ENCODE results near the gene STOML1.

Gene STOML1

GRCh38 chr15:73957276-73957675 is 34.8 kb downstream of the STOML1 start:
- TF ChIP-seq, protein P1, sequence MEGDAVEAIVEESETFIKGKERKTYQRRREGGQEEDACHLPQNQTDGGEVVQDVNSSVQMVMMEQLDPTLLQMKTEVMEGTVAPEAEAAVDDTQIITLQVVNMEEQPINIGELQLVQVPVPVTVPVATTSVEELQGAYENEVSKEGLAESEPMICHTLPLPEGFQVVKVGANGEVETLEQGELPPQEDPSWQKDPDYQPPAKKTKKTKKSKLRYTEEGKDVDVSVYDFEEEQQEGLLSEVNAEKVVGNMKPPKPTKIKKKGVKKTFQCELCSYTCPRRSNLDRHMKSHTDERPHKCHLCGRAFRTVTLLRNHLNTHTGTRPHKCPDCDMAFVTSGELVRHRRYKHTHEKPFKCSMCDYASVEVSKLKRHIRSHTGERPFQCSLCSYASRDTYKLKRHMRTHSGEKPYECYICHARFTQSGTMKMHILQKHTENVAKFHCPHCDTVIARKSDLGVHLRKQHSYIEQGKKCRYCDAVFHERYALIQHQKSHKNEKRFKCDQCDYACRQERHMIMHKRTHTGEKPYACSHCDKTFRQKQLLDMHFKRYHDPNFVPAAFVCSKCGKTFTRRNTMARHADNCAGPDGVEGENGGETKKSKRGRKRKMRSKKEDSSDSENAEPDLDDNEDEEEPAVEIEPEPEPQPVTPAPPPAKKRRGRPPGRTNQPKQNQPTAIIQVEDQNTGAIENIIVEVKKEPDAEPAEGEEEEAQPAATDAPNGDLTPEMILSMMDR (IDR thresholded peaks at IDR 0.05) = no peak
- DNase-seq = no peak
- Mint-ChIP-seq H3K4me3 (no peak overlapping the region), H3K9me3 (no peaks in the 10 kb centered on the region), H3K4me1 (peaks cover 20% of the 10 kb centered on the region), H3K27ac (no peak overlapping the region), H3K27me3 (ENCODE audit: low read depth, poor library complexity) (peaks cover 2% of the 10 kb centered on the region), H3K36me3 (ENCODE audit: low read depth) (no peaks in the 10 kb centered on the region)

- peaks cover 2% of the 10 kb centered on the region for H3K27me3 Mint-ChIP-seq (ENCODE audit: low read depth, poor library complexity)
- no peaks in the 10 kb centered on the region for H3K9me3 Mint-ChIP-seq
- TF ChIP-seq, protein P1 (IDR thresholded peaks at IDR 0.05) = no peak
- no peak overlapping the region for H3K4me3 Mint-ChIP-seq
- no peak overlapping the region for H3K27ac Mint-ChIP-seq
- H3K4me1 Mint-ChIP-seq = peaks cover 25% of the 10 kb centered on the region
- DNase-seq = no peak
- no peaks in the 10 kb centered on the region for H3K36me3 Mint-ChIP-seq (ENCODE audit: low read depth)
Observed at GRCh38 chr15:73956743-73957135, 35.4 kb downstream of the STOML1 start.

DNA sequence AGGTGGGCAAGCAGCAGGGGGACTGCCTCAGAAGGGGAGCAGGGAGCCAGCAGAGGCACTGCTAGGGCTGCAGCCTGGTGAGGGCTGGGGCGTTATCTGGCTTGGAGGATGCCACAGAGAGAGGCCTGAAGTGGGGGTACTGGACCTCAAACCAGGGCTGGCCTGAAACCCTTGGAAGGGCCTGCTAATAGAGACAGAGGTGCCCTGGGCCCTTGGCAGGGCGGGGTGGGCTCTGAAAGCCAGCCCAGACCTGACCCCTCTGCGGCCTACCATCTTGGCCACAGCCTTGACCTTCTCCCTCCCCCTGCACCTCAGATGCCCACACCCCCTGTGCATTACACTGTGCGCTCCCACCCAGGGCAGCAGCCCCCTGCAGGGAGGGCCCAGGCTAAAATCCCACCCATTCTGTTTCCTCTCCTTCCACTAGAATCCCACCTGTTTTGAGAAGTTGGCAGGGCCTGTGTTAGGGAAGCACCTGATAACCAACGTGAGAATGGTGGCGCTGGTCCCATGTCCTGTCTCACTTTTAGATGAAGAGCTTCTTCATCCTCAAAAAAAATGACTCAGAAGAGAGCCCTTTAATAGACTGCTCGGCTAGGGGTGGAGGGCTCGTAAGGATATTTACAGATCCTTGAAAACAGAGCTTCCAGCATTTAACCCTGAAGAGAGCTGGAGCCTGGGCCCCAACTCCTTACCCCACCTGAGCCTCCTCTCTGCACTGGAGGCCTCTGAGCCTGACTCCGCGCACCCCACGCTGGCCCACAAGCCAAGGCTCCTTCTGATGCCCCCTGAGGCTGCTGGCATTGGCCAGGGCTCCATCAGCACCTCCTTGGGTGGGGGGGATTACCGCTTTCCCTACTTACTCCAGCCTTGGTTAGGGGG is 36.0 kb downstream of the STOML1 start:
- TF ChIP-seq, protein P1 (IDR thresholded peaks at IDR 0.05) = no peak
- H3K27ac Mint-ChIP-seq = no peak overlapping the region
- H3K27me3 Mint-ChIP-seq (ENCODE audit: low read depth, poor library complexity) = peaks cover 2% of the 10 kb centered on the region
- H3K4me1 Mint-ChIP-seq = peaks cover 31% of the 10 kb centered on the region
- H3K4me3 Mint-ChIP-seq = no peak overlapping the region
- H3K9me3 Mint-ChIP-seq = no peaks in the 10 kb centered on the region
- no peak for DNase-seq
- H3K36me3 Mint-ChIP-seq (ENCODE audit: low read depth) = peaks cover 4% of the 10 kb centered on the region

GRCh38 chr15:73955326-73955725 is 36.8 kb downstream of the STOML1 start:
- no peak for DNase-seq
- peaks cover 39% of the 10 kb centered on the region for H3K4me1 Mint-ChIP-seq
- TF ChIP-seq, protein P1 (IDR thresholded peaks at IDR 0.05) = no peak
- peaks cover 5% of the 10 kb centered on the region for H3K36me3 Mint-ChIP-seq (ENCODE audit: low read depth)
- no peaks in the 10 kb centered on the region for H3K9me3 Mint-ChIP-seq
- no peak overlapping the region for H3K27ac Mint-ChIP-seq
- H3K27me3 Mint-ChIP-seq (ENCODE audit: low read depth, poor library complexity) = peaks cover 2% of the 10 kb centered on the region
- no peak overlapping the region for H3K4me3 Mint-ChIP-seq

DNA sequence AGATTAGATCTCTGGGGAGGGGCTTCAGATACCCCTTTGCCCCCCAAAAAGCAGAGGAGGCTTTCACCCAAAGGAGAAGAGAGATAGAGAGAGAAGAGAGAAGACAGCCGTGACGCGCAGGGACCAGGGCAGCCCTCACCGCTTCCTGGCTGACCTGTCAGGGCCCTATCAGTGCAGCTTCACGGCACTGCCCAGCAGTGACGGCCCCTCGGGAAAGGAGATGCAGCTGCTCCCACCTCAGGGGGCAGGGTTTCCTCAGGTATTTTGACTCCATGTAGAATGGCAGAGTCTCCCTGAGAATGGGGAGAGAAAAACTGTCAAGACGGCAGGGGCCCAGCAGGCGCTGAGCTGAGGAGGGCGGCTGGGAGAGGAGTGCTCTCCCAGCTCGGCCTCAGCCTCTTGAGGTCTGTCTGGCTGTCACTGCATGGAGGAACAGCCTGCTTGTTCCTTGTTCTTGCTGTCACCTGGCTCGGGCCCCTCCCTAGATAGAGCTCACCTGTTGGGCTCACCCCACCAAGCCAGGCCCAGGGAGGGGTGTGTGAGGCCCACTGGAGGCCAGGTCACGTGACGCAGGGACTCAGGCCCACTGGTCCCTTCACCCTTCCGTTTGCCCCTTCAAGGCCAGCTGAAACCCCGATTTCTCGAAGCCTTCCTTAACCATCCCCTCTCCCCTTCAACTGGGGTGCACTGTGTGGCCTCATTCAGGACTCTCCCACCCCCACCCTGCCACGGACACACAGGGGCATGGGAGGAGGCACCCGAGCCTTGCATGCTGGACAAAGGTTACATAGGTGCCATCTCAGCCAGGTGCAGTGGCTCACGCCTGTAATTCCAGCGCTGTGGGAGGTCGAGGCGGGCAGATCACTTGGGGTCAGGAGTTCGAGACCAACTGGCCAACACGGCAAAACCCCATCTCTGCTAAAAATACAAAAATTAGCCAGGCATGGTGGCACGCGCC is 37.6 kb downstream of the STOML1 start:
- Mint-ChIP-seq H3K4me1 (peaks cover 41% of the 10 kb centered on the region), H3K36me3 (ENCODE audit: low read depth) (peaks cover 6% of the 10 kb centered on the region)

More for the DNA sequence above, 37.6 kb downstream of the STOML1 start:
- Mint-ChIP-seq H3K9me3 (no peaks in the 10 kb centered on the region), H3K4me3 (no peak overlapping the region), H3K27ac (peak overlapping the region; percentile 81), H3K27me3 (ENCODE audit: low read depth, poor library complexity) (peaks cover 2% of the 10 kb centered on the region)
- DNase-seq = no peak
- TF ChIP-seq, protein P1 (IDR thresholded peaks at IDR 0.05) = no peak

All from nephron progenitor cell (in vitro differentiated cells).